Parathyroid adenoma (tissue), 2 donors: ENCODE data around the gene MRM2.

Experiments
- H2AFZ ChIP-seq: fragments of 300-600 bp; sonication (generic); one replicate; pipeline ENCODE4 v1.7.0; 2017; ENCODE audit warnings: antibody characterized with exemption, mild to moderate bottlenecking
- H3K27ac ChIP-seq: fragments of 300-600 bp; sonication (generic); one replicate; pipeline ENCODE4 v1.7.0; 2017
- H3K27me3 ChIP-seq: fragments of 300-600 bp; sonication (generic); one replicate; pipeline ENCODE4 v1.7.0; 2017; ENCODE audit warnings: low read length; ENCODE audit not compliant: control insufficient read depth, insufficient read depth
- H3K36me3 ChIP-seq: fragments of 300-600 bp; sonication (generic); one replicate; pipeline ENCODE4 v1.7.0; 2017; ENCODE audit warnings: low read length; ENCODE audit not compliant: control insufficient read depth, insufficient read depth
- H3K4me1 ChIP-seq: fragments of 300-600 bp; sonication (generic); one replicate; pipeline ENCODE4 v1.7.0; 2017; ENCODE audit warnings: control low read depth
- H3K4me2 ChIP-seq: fragments of 300-600 bp; sonication (generic); one replicate; pipeline ENCODE4 v1.7.0; 2017; ENCODE audit warnings: low read length
- H3K4me3 ChIP-seq: fragments of 300-600 bp; sonication (generic); one replicate; pipeline ENCODE4 v1.7.0; 2017; ENCODE audit warnings: low read depth, low read length
- H3K79me2 ChIP-seq: fragments of 300-600 bp; sonication (generic); one replicate; pipeline ENCODE4 v1.7.0; 2017; ENCODE audit warnings: control low read depth
- H3K9ac ChIP-seq: fragments of 300-600 bp; sonication (generic); one replicate; pipeline ENCODE4 v1.7.0; 2017; ENCODE audit warnings: mild to moderate bottlenecking
- H3K9me3 ChIP-seq: fragments of 300-600 bp; sonication (generic); one replicate; pipeline ENCODE4 v1.7.0; 2017; ENCODE audit warnings: low read length; ENCODE audit not compliant: control insufficient read depth
- TF ChIP-seq, protein P1 (sequence below): fragments of 300-600 bp; sonication (generic); IDR thresholded peaks from one replicate; pipeline ENCODE4 v1.7.0; 2017; ENCODE audit warnings: antibody characterized with exemption, mild to moderate bottlenecking
- donor health status: primary hyperparathyroidism.

MRM2 gene

GRCh38 chr7:2210551-2211258, 31.3 kb downstream of the MRM2 start:
- Histone ChIP-seq H3K4me1 (no peaks in the 10 kb centered on the region), H3K9ac (no peak overlapping the region), H2AFZ (no peak overlapping the region), H3K27me3 (no peaks in the 10 kb centered on the region), H3K79me2 (no peaks in the 10 kb centered on the region), H3K4me2 (no peak overlapping the region), H3K4me3 (no peak overlapping the region), H3K36me3 (peaks cover under 1% of the 10 kb centered on the region), H3K9me3 (no peaks in the 10 kb centered on the region), H3K27ac (no peak overlapping the region)
- TF ChIP-seq, protein P1, sequence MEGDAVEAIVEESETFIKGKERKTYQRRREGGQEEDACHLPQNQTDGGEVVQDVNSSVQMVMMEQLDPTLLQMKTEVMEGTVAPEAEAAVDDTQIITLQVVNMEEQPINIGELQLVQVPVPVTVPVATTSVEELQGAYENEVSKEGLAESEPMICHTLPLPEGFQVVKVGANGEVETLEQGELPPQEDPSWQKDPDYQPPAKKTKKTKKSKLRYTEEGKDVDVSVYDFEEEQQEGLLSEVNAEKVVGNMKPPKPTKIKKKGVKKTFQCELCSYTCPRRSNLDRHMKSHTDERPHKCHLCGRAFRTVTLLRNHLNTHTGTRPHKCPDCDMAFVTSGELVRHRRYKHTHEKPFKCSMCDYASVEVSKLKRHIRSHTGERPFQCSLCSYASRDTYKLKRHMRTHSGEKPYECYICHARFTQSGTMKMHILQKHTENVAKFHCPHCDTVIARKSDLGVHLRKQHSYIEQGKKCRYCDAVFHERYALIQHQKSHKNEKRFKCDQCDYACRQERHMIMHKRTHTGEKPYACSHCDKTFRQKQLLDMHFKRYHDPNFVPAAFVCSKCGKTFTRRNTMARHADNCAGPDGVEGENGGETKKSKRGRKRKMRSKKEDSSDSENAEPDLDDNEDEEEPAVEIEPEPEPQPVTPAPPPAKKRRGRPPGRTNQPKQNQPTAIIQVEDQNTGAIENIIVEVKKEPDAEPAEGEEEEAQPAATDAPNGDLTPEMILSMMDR: no peak

DNA sequence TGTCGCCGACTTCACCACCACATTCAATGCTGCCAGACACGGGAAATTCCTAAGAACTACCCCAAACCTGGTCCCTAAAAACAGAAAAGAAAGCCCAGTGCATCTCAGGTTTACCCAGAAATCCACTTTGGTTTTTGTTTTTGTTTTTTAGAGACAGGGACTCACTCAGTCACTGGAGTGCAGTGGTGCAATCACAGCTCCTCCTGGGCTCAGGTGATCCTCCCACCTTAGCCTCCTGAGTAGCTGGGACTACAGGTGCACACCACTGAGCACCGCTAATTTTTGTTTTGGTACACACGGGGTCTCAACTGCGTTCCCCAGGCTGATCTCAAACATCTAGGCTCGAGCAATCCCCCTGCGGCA, 32.1 kb downstream of the MRM2 start:
- Histone ChIP-seq H3K4me2 (no peak overlapping the region), H3K36me3 (no peaks in the 10 kb centered on the region), H3K4me1 (no peaks in the 10 kb centered on the region), H3K27ac (no peak overlapping the region), H3K4me3 (no peak overlapping the region), H3K79me2 (no peaks in the 10 kb centered on the region), H3K9me3 (no peaks in the 10 kb centered on the region), H3K27me3 (no peaks in the 10 kb centered on the region), H2AFZ (no peak overlapping the region), H3K9ac (no peak overlapping the region)
- TF ChIP-seq, protein P1: no peak

- Histone ChIP-seq H2AFZ (no peak overlapping the region), H3K79me2 (no peaks in the 10 kb centered on the region), H3K4me2 (no peak overlapping the region), H3K36me3 (no peaks in the 10 kb centered on the region), H3K4me3 (no peak overlapping the region), H3K9me3 (no peaks in the 10 kb centered on the region), H3K27ac (no peak overlapping the region), H3K27me3 (no peaks in the 10 kb centered on the region), H3K4me1 (no peaks in the 10 kb centered on the region), H3K9ac (no peak overlapping the region)
- TF ChIP-seq, protein P1: peak; percentile 38
These were observed 32.7 kb downstream of the MRM2 start for GRCh38 chr7:2209146-2209960.

GRCh38 chr7:2208712-2209111, 33.3 kb downstream of the MRM2 start:
- Histone ChIP-seq H3K4me1 (no peaks in the 10 kb centered on the region), H3K9ac (no peak overlapping the region), H3K27me3 (no peaks in the 10 kb centered on the region), H3K27ac (no peak overlapping the region), H3K4me3 (no peak overlapping the region), H2AFZ (no peak overlapping the region), H3K79me2 (no peaks in the 10 kb centered on the region), H3K9me3 (no peaks in the 10 kb centered on the region), H3K4me2 (no peak overlapping the region), H3K36me3 (no peaks in the 10 kb centered on the region)
- TF ChIP-seq, protein P1: no peak
